ENCODE results near the gene RAMP1. TPM values are rescaled to one million over a fixed set of nuclear protein-coding genes. Genes with fewer than 3 reads are reported as not detected.

Gene RAMP1
- total RNA-seq, 6 donors from 2014 or later: 3.4 to 14.4 (median 9.9) TPM

DNA sequence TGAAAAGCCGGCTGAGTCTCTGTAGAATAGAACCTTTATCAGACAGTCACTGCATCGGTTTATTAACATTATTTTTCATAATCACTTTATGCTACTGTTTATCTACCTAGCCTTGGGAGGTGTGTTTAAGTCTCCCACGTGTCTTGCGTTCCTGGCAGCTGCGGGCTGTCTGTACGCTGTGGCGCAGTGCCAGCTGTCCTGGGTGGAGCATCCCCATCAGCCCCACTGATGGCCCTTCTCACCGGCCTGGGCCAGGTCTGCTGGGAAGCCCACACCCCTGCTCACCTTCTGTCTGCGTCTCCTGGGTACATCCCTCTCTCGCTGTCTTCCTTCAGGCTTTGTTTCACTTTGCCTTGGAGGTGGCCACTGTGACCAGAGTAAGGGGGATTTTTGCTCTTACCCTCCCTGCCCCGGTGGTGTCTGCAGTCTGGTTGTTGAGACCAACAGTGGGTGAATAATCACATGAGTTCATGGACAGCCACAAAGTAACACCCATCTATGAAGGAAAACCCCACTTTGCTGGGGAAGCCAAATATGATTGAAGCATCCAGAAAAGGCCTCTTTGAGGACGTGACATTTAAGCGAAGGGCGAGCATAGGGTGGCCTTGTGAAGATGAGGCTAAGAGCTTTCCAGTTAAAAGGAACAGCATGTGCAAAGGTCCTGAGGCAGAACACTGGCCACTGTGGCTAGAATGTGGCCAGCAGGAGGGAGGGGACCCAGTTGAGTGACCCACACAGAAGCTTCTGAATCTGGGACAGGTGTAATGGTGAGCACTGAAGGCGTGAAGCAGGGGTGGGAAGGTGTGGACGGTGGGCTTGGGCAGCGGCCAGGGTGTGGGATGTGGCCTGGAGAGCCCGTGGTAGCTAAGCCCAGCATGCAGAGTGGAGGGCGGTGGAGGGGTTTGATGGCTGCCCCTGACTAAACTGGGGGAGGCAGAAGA is 41.7 kb downstream of the RAMP1 start:
- no peak overlapping the region for H3K4me3 ChIP-seq
- H3K36me3 ChIP-seq: no peaks in the 10 kb centered on the region
- DNase-seq: no peak
- 82 to 90% methylated on average over 18 to 19 of the region's 19 CpGs for WGBS, 2 donors
- no peaks in the 10 kb centered on the region for H3K27me3 ChIP-seq
- no peak for ATAC-seq (ENCODE audit: low FRiP score in 2 of 2)
- no peak overlapping the region for H3K27ac ChIP-seq
- H3K9me3 ChIP-seq: no peaks in the 10 kb centered on the region
- TF ChIP-seq, protein P1, sequence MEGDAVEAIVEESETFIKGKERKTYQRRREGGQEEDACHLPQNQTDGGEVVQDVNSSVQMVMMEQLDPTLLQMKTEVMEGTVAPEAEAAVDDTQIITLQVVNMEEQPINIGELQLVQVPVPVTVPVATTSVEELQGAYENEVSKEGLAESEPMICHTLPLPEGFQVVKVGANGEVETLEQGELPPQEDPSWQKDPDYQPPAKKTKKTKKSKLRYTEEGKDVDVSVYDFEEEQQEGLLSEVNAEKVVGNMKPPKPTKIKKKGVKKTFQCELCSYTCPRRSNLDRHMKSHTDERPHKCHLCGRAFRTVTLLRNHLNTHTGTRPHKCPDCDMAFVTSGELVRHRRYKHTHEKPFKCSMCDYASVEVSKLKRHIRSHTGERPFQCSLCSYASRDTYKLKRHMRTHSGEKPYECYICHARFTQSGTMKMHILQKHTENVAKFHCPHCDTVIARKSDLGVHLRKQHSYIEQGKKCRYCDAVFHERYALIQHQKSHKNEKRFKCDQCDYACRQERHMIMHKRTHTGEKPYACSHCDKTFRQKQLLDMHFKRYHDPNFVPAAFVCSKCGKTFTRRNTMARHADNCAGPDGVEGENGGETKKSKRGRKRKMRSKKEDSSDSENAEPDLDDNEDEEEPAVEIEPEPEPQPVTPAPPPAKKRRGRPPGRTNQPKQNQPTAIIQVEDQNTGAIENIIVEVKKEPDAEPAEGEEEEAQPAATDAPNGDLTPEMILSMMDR (IDR thresholded peaks at IDR 0.05): no peak
- TF ChIP-seq POLR2A (IDR thresholded peaks at IDR 0.05) (no peak), EP300 (IDR thresholded peaks at IDR 0.05) (no peak), POLR2AphosphoS5 (IDR thresholded peaks at IDR 0.05) (no peak)
- peaks cover 16 to 22% (median 19%) of the 10 kb centered on the region in 4 donors for H3K4me1 ChIP-seq

DNA sequence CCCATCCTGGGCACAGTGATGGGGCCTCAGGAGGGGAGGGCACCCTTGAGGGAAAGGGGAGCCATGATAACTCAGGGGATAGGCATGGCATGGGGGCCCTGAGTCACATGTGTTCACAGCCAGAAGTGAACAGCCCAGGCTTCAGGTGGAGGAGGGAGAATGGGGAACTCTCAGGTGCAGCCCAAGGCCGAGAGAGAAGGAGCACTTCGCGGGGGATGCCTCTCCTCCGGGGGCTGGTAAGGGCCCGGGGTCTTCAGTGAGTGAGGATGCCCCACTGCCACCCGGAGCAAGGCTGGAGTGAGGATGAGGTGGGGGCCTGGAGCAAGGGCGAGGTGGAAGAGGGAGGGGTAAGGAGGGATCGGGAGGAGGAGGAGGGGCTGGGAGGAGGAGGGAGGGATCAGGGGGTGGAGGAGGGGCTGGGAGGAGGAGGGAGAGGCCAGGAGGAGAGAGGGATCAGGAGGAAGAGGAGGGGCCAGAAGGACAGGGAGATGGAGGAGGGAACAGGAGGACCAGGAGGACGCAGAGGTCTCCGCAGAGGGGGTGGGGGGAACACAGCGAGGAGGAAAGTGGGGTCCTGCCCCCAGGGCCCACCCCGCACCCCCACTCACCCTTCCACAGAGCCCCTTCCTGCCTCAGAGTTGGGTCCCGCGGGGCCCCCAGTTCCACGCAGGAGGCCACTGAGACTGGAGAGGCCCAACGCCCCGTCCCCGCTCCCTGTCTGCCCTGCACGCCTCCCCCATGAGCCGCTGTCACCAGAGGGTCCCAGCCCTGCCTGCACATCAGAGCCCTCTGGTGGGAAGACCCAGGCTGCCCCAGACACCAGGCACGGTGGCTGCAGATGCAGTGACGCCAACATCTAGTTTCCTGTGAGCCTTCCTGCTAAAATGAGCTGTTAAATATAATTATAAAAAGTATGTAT is 42.8 kb downstream of the RAMP1 start:
- WGBS, 2 donors: 75 to 80% methylated on average over 18 to 20 of the region's 22 CpGs
- Histone ChIP-seq H3K36me3 (no peaks in the 10 kb centered on the region), H3K27me3 (no peaks in the 10 kb centered on the region), H3K27ac (no peak overlapping the region), H3K9me3 (peaks cover 0 to 2% (median 0%) of the 10 kb centered on the region in 4 donors), H3K4me3 (no peak overlapping the region), H3K4me1 (peaks cover 16 to 22% (median 19%) of the 10 kb centered on the region in 4 donors)
- TF ChIP-seq EP300 (IDR thresholded peaks at IDR 0.05) (no peak), POLR2A (IDR thresholded peaks at IDR 0.05) (no peak)
- no peak for DNase-seq
- no peak for ATAC-seq (ENCODE audit: low FRiP score in 2 of 2)

DNA sequence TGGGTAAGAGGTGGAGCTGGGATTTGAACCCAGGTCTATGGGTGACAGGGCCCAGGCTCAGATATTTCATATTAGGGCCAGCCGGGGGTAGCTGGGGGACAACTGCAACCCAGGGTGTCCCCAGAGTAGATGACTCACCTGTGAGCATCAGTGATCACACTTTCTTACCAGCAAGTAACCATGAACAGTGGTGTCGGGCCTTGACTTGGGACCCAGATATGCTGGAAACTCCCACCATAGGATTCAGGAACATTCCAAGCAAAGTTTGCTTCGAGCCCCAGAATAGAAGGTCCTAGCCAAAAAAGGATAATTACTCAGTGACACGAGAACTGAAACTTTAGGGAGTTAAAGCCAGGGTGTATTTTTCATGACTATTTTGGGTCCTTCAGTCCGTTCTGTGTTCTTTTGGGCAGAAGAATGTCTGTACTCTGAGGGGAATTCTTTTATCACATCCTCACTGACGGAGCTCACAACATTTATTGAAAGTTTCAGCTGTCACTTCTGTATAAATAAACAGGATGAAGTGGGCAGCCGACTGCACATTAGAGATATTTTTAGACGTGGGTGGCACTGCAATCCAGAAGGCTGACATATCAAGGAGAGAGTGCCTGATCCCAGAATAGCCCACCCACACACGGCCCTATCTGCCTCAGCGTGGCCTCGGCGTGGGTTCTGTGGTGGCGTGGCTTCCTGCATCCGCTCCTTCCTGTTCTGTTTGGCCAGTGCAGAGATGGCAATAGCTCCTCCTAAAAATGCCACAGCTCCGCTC is 45.6 kb downstream of the RAMP1 start:
- peak; percentile 66 to 78 for ATAC-seq (ENCODE audit: low FRiP score in 2 of 2)
- no peak overlapping the region for H3K4me3 ChIP-seq
- no peaks in the 10 kb centered on the region for H3K36me3 ChIP-seq
- peaks cover 8 to 12% (median 9%) of the 10 kb centered on the region in 4 donors for H3K4me1 ChIP-seq
- peak; percentile 30 to 76 for DNase-seq
- TF ChIP-seq, protein P1 (IDR thresholded peaks at IDR 0.05): no peak
- TF ChIP-seq POLR2AphosphoS5 (IDR thresholded peaks at IDR 0.05) (peak; percentile 45 to 67), POLR2A (IDR thresholded peaks at IDR 0.05) (no peak)
- no peaks in the 10 kb centered on the region for H3K27me3 ChIP-seq
- peaks cover 0 to 10% (median 0%) of the 10 kb centered on the region in 4 donors for H3K9me3 ChIP-seq
- peak overlapping the region; percentile 57 to 79 (median 69) for H3K27ac ChIP-seq
- 21 to 24% methylated on average over 14 to 15 of the region's 15 CpGs for WGBS, 2 donors

DNA sequence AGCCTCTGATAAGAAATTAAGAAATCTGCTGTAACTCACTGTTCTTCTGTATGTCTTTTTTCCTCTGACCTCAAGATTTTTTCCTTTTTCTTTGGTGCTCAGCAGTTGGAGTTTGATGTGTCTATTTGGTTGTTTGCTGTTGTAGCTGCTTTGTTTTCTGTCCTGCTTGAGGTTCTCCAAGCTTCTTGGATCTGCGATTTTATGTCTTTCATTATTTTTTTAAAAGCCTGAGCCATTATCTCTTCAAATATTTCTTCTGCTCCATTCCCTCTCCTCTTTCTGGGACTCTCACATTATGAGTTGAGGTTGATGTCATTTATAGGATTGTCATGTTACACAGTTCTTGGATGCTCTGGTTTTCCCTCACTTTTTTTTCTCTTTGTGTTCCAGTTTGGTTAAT is 47.7 kb downstream of the RAMP1 start:
- Histone ChIP-seq H3K36me3 (no peaks in the 10 kb centered on the region), H3K27ac (no peak overlapping the region), H3K9me3 (peaks cover 0 to 10% (median 0%) of the 10 kb centered on the region in 4 donors), H3K4me1 (peaks cover 8 to 12% (median 9%) of the 10 kb centered on the region in 4 donors), H3K27me3 (no peaks in the 10 kb centered on the region), H3K4me3 (no peak overlapping the region)
- 98 to 100% methylated on average over 1 of the region's 1 CpG for WGBS, 2 donors
- ATAC-seq (ENCODE audit: low FRiP score in 2 of 2) (no peak), DNase-seq (no peak)
- no peak for TF ChIP-seq POLR2AphosphoS5 (IDR thresholded peaks at IDR 0.05)
- TF ChIP-seq EP300 (IDR thresholded peaks at IDR 0.05): no peak
- TF ChIP-seq, protein P1 (IDR thresholded peaks at IDR 0.05): no peak
- no peak for TF ChIP-seq POLR2A (IDR thresholded peaks at IDR 0.05)
